Measurements from ENCODE around the gene ROR1. TPM values are rescaled to one million over a fixed set of nuclear protein-coding genes. Genes with fewer than 3 reads are reported as not detected.
"Not testable (repeated sequence)": the region's sequence is repeated elsewhere in the genome, so short reads cannot be mapped to it uniquely, and the experiment has no call there.

Gene ROR1
- total and polyA plus RNA-seq, 2 of the 4 experiments (the other 2 are of a cell fraction), result 4.4 to 10.0 TPM

DNA sequence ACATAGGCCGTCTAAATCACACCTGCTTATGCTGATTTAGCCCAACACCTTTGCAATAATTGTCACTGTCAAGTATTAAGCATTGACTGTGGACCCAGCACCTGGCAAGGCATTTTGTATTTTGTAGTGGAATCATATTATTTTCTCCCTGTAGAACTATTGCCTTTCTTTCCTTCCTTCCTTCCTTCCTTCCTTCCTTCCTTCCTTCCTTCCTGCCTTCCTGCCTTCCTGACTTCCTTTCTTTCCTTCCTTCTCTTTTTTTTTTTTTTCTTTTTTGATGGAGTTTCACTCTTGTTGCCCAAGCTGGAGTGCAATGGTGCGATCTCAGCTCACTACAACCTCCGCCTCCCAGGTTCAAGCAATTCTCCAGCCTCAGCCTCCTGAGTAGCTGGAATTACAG lies 13.5 kb downstream of the ROR1 start:
- H4K91ac ChIP-seq (ENCODE audit: insufficient read depth, low read depth, low read length); H3K79me1 ChIP-seq (ENCODE audit: low read depth in 1 of 2, low read length in 2 of 2); H4K20me1 ChIP-seq (ENCODE audit: insufficient read depth, low read length); H4K8ac ChIP-seq (ENCODE audit: low read depth in 2 of 2, low read length in 2 of 2); H3K4me3 ChIP-seq (ENCODE audit: insufficient read depth, low read depth, low read length); intact Hi-C loops (cut with micrococcal nuclease); H2BK15ac ChIP-seq (ENCODE audit: low read depth, low read length); H3K18ac ChIP-seq (ENCODE audit: low read depth, low read length); BruUV-seq (replicated peaks); H3K4ac ChIP-seq (ENCODE audit: low read depth, low read length); H3K9me3 ChIP-seq (ENCODE audit: control insufficient read depth, insufficient read depth, low read length); DNase-seq; H3K56ac ChIP-seq (ENCODE audit: extremely low read depth, insufficient read depth, low read length); dilution Hi-C loops (cut with HindIII; ENCODE audit: low sequenced_read_pairs, unreplicated experiment); H2BK120ac ChIP-seq (ENCODE audit: low read depth, low read length); H3K4me2 ChIP-seq (ENCODE audit: low read depth, low read length); H3K9me1 ChIP-seq (ENCODE audit: insufficient read depth, low read length); H2AFZ ChIP-seq (replicated peaks; ENCODE audit: low read length, poor library complexity); POLR2A ChIA-PET (ENCODE audit: unreplicated experiment); H2BK5ac ChIP-seq (ENCODE audit: low read depth, low read length, poor library complexity, severe bottlenecking); ATAC-seq (ENCODE audit: low read depth); H3K23ac ChIP-seq (ENCODE audit: low read depth, low read length); H2BK20ac ChIP-seq (ENCODE audit: low read depth, low read length); CTCF ChIA-PET; H4K5ac ChIP-seq (ENCODE audit: low read depth, low read length); H3K27me3 ChIP-seq (ENCODE audit: control insufficient read depth, insufficient read depth, low read length); H3K36me3 ChIP-seq (ENCODE audit: control insufficient read depth, insufficient read depth, low read length); H2AK5ac ChIP-seq (ENCODE audit: low read depth, low read length); H3K4me1 ChIP-seq (ENCODE audit: control insufficient read depth, insufficient read depth, low read length); H2AK9ac ChIP-seq (replicated peaks; ENCODE audit: low read depth, low read length, poor library complexity); H3K14ac ChIP-seq (replicated peaks; ENCODE audit: low read depth, low read length); H3K9ac ChIP-seq (ENCODE audit: low read depth, low read length); H3K27ac ChIP-seq (ENCODE audit: insufficient read depth, low read length); in situ Hi-C loops (cut with MboI; ENCODE audit: low sequenced_read_pairs): not testable (repeated sequence)
- no CpG with 5 or more reads among the region's 3 CpGs for WGBS, 2 experiments (ENCODE audit: extremely low coverage in 2 of 2, insufficient read length in 1 of 2)
